Neutrophil (primary cell): ENCODE results near the gene COX6A1.
"Not testable (repeated sequence)": the region's sequence is repeated elsewhere in the genome, so short reads cannot be mapped to it uniquely, and the experiment has no call there.

Experiments used
- H3K27ac ChIP-seq: fragments of 200-600 bp; sonication (generic); 2 replicates; pipeline ENCODE4 v1.5.1; 2016; ENCODE audit warnings: mild to moderate bottlenecking, moderate library complexity
- H3K27me3 ChIP-seq: fragments of 200-600 bp; sonication (generic); 2 replicates; pipeline ENCODE4 v1.6.0; 2016; ENCODE audit warnings: mild to moderate bottlenecking
- H3K36me3 ChIP-seq: fragments of 200-600 bp; sonication (generic); 2 replicates; pipeline ENCODE4 v1.5.1; 2017
- H3K4me1 ChIP-seq, 2 experiments: fragments of 200-600 bp in 1 of 2; sonication (generic) in 1 of 2; 1 replicate in 1 of 2; 2 replicates in 1 of 2; pipeline versions ENCODE4 v1.5.1 to v1.6.1; 2013 to 2016; ENCODE audit warnings: low read depth in 1 of 2, low read length in 1 of 2, mild to moderate bottlenecking in 1 of 2, moderate library complexity in 1 of 2; ENCODE audit not compliant: control insufficient read depth in 1 of 2, insufficient read depth in 1 of 2
- H3K4me3 ChIP-seq, 2 experiments: fragments of 200-600 bp in 1 of 2; sonication (generic) in 1 of 2; 1 replicate in 1 of 2; 2 replicates in 1 of 2; pipeline ENCODE4 v1.5.1; 2013 to 2016; ENCODE audit warnings: low read depth in 1 of 2, low read length in 1 of 2, mild to moderate bottlenecking in 1 of 2, moderate library complexity in 1 of 2
- H3K9me3 ChIP-seq: fragments of 200-600 bp; sonication (generic); 2 replicates; pipeline ENCODE4 v1.5.1; 2016
- CTCF ChIP-seq: fragments of 200-600 bp; sonication (generic); IDR thresholded peaks from 2 replicates; pipeline ENCODE4 v1.5.1; 2016; ENCODE audit warnings: antibody characterized with exemption

COX6A1 gene

GRCh38 chr12:120444676-120445075 lies 6.8 kb downstream of the COX6A1 start:
- H3K4me3 ChIP-seq = no peak overlapping the region
- TF ChIP-seq CTCF = no peak

GRCh38 chr12:120445911-120446843 lies 8.3 kb downstream of the COX6A1 start, which contains the start of the genes GATC and TRIAP1:
Gene GATC (plus strand): TSS chr12:120446444. CDS start chr12:120446481, 37 bp downstream.
Gene TRIAP1 (minus strand): TSS chr12:120446384. CDS start chr12:120446372, 12 bp downstream.
- H3K27me3 ChIP-seq = no peaks in the 10 kb centered on the region

More at GRCh38 chr12:120444676-120445075, 6.8 kb downstream of the COX6A1 start:
- Histone ChIP-seq H3K27ac (no peak overlapping the region), H3K4me1 (peaks cover 18 to 23% of the 10 kb centered on the region in 2 experiments), H3K9me3 (no peaks in the 10 kb centered on the region), H3K36me3 (peaks cover 42% of the 10 kb centered on the region), H3K27me3 (no peaks in the 10 kb centered on the region)

GRCh38 chr12:120446844-120447178 lies 8.9 kb downstream of the COX6A1 start:
- peak overlapping the region; percentile 73 to 89 for H3K4me3 ChIP-seq
- H3K36me3 ChIP-seq = peaks cover 22% of the 10 kb centered on the region
- H3K27me3 ChIP-seq, H3K9me3 ChIP-seq: not testable (repeated sequence)
- peak overlapping the region; percentile 86 for H3K27ac ChIP-seq
- peaks cover 14 to 20% of the 10 kb centered on the region in 2 experiments for H3K4me1 ChIP-seq

More at GRCh38 chr12:120445911-120446843, 8.3 kb downstream of the COX6A1 start, which contains the start of the genes GATC and TRIAP1:
- H3K4me3 ChIP-seq = peak within 1 kb of the TSS; percentile 73 to 89
- peaks cover 27% of the 10 kb centered on the region for H3K36me3 ChIP-seq
- H3K27ac ChIP-seq = peak within 1 kb of the TSS; percentile 86
- no peak for TF ChIP-seq CTCF
- H3K9me3 ChIP-seq = no peaks in the 10 kb centered on the region
- H3K4me1 ChIP-seq = peaks cover 14 to 20% of the 10 kb centered on the region in 2 experiments

GRCh38 chr12:120447992-120448391 lies 10.1 kb downstream of the COX6A1 start:
- H3K27ac ChIP-seq = no peak overlapping the region
- H3K27me3 ChIP-seq = no peaks in the 10 kb centered on the region
- peaks cover 12% of the 10 kb centered on the region for H3K36me3 ChIP-seq
- TF ChIP-seq CTCF = no peak
- no peak overlapping the region for H3K4me3 ChIP-seq
- H3K9me3 ChIP-seq = no peaks in the 10 kb centered on the region
- H3K4me1 ChIP-seq = peaks cover 14 to 20% of the 10 kb centered on the region in 2 experiments

- H3K4me1 ChIP-seq, H3K27ac ChIP-seq, H3K27me3 ChIP-seq, H3K9me3 ChIP-seq, H3K4me3 ChIP-seq: not testable (repeated sequence)
- peaks cover 26% of the 10 kb centered on the region for H3K36me3 ChIP-seq
Measured at GRCh38 chr12:120452524-120452923, 14.6 kb downstream of the COX6A1 start.

- H3K4me1 ChIP-seq = no peaks in the 10 kb centered on the region
- no peak overlapping the region for H3K27ac ChIP-seq
- TF ChIP-seq CTCF = no peak
- no peaks in the 10 kb centered on the region for H3K9me3 ChIP-seq
- no peaks in the 10 kb centered on the region for H3K27me3 ChIP-seq
- no peak overlapping the region for H3K4me3 ChIP-seq
- H3K36me3 ChIP-seq = peaks cover 33% of the 10 kb centered on the region
Measured at GRCh38 chr12:120453060-120453750, 15.3 kb downstream of the COX6A1 start.
